ENCODE data around the gene GNG12. TPM values are rescaled to one million over a fixed set of nuclear protein-coding genes. Genes with fewer than 3 reads are reported as not detected.

GNG12 gene
- polyA plus RNA-seq, 1 donor (not counting 4 experiments of a cell fraction or from before 2014, with no cell fraction given) = 208 TPM

GRCh38 chr1:67831850-67832513 is 1.3 kb downstream of the GNG12 start:
- peak overlapping the region; percentile 50 for H2AFZ ChIP-seq (ENCODE audit: control insufficient read depth, low read length)
- H3K9me3 ChIP-seq (ENCODE audit: control insufficient read depth, low read depth, low read length) = no peaks in the 10 kb centered on the region
- peak in 1 of 3 experiments; percentile 4 for TF ChIP-seq CTCF (optimal IDR thresholded peaks at IDR 0.05 in 1 of 3, IDR thresholded peaks at IDR 0.05 in 1 of 3, conservative IDR thresholded peaks at IDR 0.05 in 1 of 3; ENCODE audit: extremely low read depth in 1 of 3, insufficient read depth in 2 of 3, low read length in 3 of 3)
- TF ChIP-seq EZH2 (IDR thresholded peaks at IDR 0.05; ENCODE audit: low read length) = no peak
- dilution Hi-C loops (cut with MboI; ENCODE audit: extremely low pct_ligation_motif_present, low sequenced_read_pairs) = no loop called here
- peak overlapping the region; percentile 73 for H3K4me2 ChIP-seq (ENCODE audit: control insufficient read depth, extremely low read depth, insufficient read depth, low read depth, low read length)
- H3K4me3 ChIP-seq (ENCODE audit: control insufficient read depth in 2 of 3, extremely low read depth in 1 of 3, insufficient read depth in 2 of 3, low read depth in 1 of 3, low read length in 3 of 3) = peak overlapping the region; percentile 61 to 93 (median 72)
- H3K27me3 ChIP-seq (ENCODE audit: control insufficient read depth, extremely low read depth, insufficient read depth, low read length) = no peaks in the 10 kb centered on the region
- H4K20me1 ChIP-seq (ENCODE audit: control insufficient read depth, extremely low read depth, insufficient read depth, low read length) = no peaks in the 10 kb centered on the region
- peaks cover 3% of the 10 kb centered on the region for H3K9me1 ChIP-seq (ENCODE audit: control insufficient read depth, extremely low read depth, insufficient read depth, low read length)
- peaks cover 61% of the 10 kb centered on the region for H3K79me2 ChIP-seq (ENCODE audit: control insufficient read depth, insufficient read depth, low read length)
- DNase-seq (ENCODE audit: low read depth, low spot score) (no peak), FAIRE-seq (peak; percentile 71)
- H3K27ac ChIP-seq (ENCODE audit: control insufficient read depth, insufficient read depth, low read length) = peak overlapping the region; percentile 84
- H3K36me3 ChIP-seq (ENCODE audit: control insufficient read depth in 2 of 2, extremely low read depth in 1 of 2, insufficient read depth in 2 of 2, low read length in 2 of 2) = peaks cover 5 to 16% of the 10 kb centered on the region in 2 experiments
- peak overlapping the region; percentile 80 for H3K9ac ChIP-seq (ENCODE audit: control insufficient read depth, extremely low read depth, insufficient read depth, low read length)
- peaks cover 38% of the 10 kb centered on the region for H3K4me1 ChIP-seq (ENCODE audit: control insufficient read depth, extremely low read depth, insufficient read depth, low read length)

GRCh38 chr1:67830928-67831830 is 2.1 kb downstream of the GNG12 start:
- Histone ChIP-seq H3K9me1 (ENCODE audit: control insufficient read depth, extremely low read depth, insufficient read depth, low read length) (peaks cover 5% of the 10 kb centered on the region), H3K4me1 (ENCODE audit: control insufficient read depth, extremely low read depth, insufficient read depth, low read length) (peaks cover 30% of the 10 kb centered on the region), H3K9me3 (ENCODE audit: control insufficient read depth, low read depth, low read length) (no peaks in the 10 kb centered on the region), H3K27ac (ENCODE audit: control insufficient read depth, insufficient read depth, low read length) (peak overlapping the region; percentile 84), H3K4me2 (ENCODE audit: control insufficient read depth, extremely low read depth, insufficient read depth, low read depth, low read length) (peak overlapping the region; percentile 73), H3K79me2 (ENCODE audit: control insufficient read depth, insufficient read depth, low read length) (peaks cover 69% of the 10 kb centered on the region), H4K20me1 (ENCODE audit: control insufficient read depth, extremely low read depth, insufficient read depth, low read length) (no peaks in the 10 kb centered on the region), H3K27me3 (ENCODE audit: control insufficient read depth, extremely low read depth, insufficient read depth, low read length) (no peaks in the 10 kb centered on the region), H3K4me3 (ENCODE audit: control insufficient read depth in 2 of 3, extremely low read depth in 1 of 3, insufficient read depth in 2 of 3, low read depth in 1 of 3, low read length in 3 of 3) (peak overlapping the region; percentile 61 to 93 (median 72)), H3K36me3 (ENCODE audit: control insufficient read depth in 2 of 2, extremely low read depth in 1 of 2, insufficient read depth in 2 of 2, low read length in 2 of 2) (peaks cover 6 to 19% of the 10 kb centered on the region in 2 experiments), H3K9ac (ENCODE audit: control insufficient read depth, extremely low read depth, insufficient read depth, low read length) (peak overlapping the region; percentile 80), H2AFZ (ENCODE audit: control insufficient read depth, low read length) (no peak overlapping the region)
- no peak for TF ChIP-seq CTCF (optimal IDR thresholded peaks at IDR 0.05 in 1 of 3, IDR thresholded peaks at IDR 0.05 in 1 of 3, conservative IDR thresholded peaks at IDR 0.05 in 1 of 3; ENCODE audit: extremely low read depth in 1 of 3, insufficient read depth in 2 of 3, low read length in 3 of 3)
- no peak for TF ChIP-seq EZH2 (IDR thresholded peaks at IDR 0.05; ENCODE audit: low read length)
- no peak for FAIRE-seq
- DNase-seq (ENCODE audit: low read depth, low spot score) = no peak
- dilution Hi-C loops (cut with MboI; ENCODE audit: extremely low pct_ligation_motif_present, low sequenced_read_pairs) = no loop called here

Measured in keratinocyte (primary cell).